ENCODE measurements around the gene SYT7.
"Not testable (repeated sequence)": the region's sequence is repeated elsewhere in the genome, so short reads cannot be mapped to it uniquely, and the experiment has no call there.

The SYT7 gene

GRCh38 chr11:61494381-61494961, 86.4 kb downstream of the SYT7 start:
- DNase-seq: no peak

- no peak for DNase-seq
These were observed 89.0 kb downstream of the SYT7 start for GRCh38 chr11:61491736-61492395.

- DNase-seq: no peak
These were observed 90.8 kb downstream of the SYT7 start for GRCh38 chr11:61489833-61490721.

- no peak for DNase-seq
These were observed 92.1 kb downstream of the SYT7 start for GRCh38 chr11:61488651-61489291.

GRCh38 chr11:61487342-61488025, 93.4 kb downstream of the SYT7 start:
- DNase-seq: no peak

GRCh38 chr11:61486779-61487178, 94.1 kb downstream of the SYT7 start:
- DNase-seq: no peak

- DNase-seq: no peak
These were observed 94.8 kb downstream of the SYT7 start for GRCh38 chr11:61486011-61486620.

- no peak for DNase-seq
These were observed 95.8 kb downstream of the SYT7 start for GRCh38 chr11:61485080-61485479.

GRCh38 chr11:61484541-61484940, 96.3 kb downstream of the SYT7 start:
- no peak for DNase-seq

GRCh38 chr11:61482513-61482912, 98.4 kb downstream of the SYT7 start:
- peak; percentile 46 to 49 for DNase-seq

GRCh38 chr11:61481806-61482205, 99.1 kb downstream of the SYT7 start:
- no peak for DNase-seq

GRCh38 chr11:61480994-61481335, 99.9 kb downstream of the SYT7 start:
- DNase-seq: no peak

GRCh38 chr11:61480261-61480993, 100.4 kb downstream of the SYT7 start:
- DNase-seq: no peak

GRCh38 chr11:61479360-61480058, 101.4 kb downstream of the SYT7 start:
- not testable (repeated sequence) for DNase-seq

- DNase-seq: peak; percentile 58 to 65
These were observed 103.1 kb downstream of the SYT7 start for GRCh38 chr11:61477727-61478148.

- no peak for DNase-seq
These were observed 103.8 kb downstream of the SYT7 start for GRCh38 chr11:61477126-61477525.

GRCh38 chr11:61476371-61476770, 104.5 kb downstream of the SYT7 start:
- DNase-seq: no peak

- DNase-seq: no peak
These were observed 105.4 kb downstream of the SYT7 start for GRCh38 chr11:61475433-61475832.

GRCh38 chr11:61474013-61474643, 106.7 kb downstream of the SYT7 start:
- no peak for DNase-seq

- DNase-seq: no peak
These were observed 107.4 kb downstream of the SYT7 start for GRCh38 chr11:61473370-61474012.

Measured in activated CD4-positive, alpha-beta T cell treated with anti-CD3 and anti-CD28 coated beads, Interleukin-2, amount 50 U/mL, for 48 hours (primary cell).